GM21360 (cell line): ENCODE measurements around the gene SPRED2.

Experiments
- ATAC-seq: cut with Tn5 transposase; IDR thresholded peaks from one replicate; pipeline ENCODE4 v1.9.1; 2021; ENCODE audit warnings: mild to moderate bottlenecking, moderate library complexity; ENCODE audit not compliant: unreplicated experiment

SPRED2 gene

DNA sequence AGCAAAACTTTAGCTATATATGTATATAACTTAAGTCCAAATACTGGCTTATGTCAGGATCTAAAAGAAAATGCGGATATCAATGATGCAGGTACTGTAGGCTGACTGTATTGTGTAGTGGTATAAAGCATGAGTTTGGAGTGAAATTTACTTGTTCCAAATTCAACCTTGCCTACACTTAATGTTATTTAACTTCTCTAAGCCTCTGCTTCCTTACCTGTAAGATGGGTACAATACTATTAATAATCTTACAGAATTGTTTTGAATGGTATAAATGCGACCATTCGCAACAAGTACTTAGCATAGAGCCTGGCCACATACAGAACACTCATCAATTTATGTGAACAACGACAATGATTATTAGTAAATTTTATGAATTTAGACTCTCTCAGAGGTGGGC, 62.4 kb downstream of the SPRED2 start:
- ATAC-seq, result no peak

DNA sequence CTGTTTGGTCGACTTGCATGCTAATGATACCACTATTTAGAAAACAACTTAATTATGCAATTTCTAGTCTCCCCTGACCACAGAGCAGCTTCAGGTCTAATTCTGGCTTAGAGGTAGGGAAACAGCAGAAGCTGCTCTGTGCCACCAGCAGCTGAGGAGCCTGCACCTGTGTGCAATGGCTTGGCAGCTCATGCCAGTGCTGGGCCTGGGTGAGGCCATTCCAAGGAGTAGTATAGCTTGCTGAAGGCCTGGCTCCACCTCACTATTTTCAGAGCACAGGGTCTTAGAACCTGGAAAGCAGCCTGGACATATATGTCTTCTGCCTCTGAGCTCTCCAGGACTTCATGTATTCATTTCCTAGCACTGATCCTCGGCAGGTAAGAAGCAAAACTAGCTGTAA, 62.8 kb downstream of the SPRED2 start:
- no peak for ATAC-seq

DNA sequence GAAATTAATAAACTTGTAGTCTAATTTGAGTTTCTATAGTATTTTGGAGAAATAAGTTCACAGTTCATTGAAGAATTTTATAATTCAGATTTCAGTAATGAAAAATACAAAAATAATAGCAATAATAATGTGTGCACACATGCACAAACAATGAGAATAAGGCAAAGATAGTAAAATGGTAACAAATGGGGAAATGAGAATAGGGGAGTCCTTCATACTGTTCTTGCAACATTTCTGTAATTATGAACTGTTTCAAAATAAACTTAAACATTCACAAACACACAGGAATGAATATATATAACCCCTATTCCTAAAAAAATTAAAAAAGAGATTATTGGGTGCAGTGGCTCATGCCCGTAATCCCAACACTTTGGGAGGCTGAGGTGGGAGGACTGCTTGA, 63.9 kb downstream of the SPRED2 start:
- ATAC-seq, result no peak

DNA sequence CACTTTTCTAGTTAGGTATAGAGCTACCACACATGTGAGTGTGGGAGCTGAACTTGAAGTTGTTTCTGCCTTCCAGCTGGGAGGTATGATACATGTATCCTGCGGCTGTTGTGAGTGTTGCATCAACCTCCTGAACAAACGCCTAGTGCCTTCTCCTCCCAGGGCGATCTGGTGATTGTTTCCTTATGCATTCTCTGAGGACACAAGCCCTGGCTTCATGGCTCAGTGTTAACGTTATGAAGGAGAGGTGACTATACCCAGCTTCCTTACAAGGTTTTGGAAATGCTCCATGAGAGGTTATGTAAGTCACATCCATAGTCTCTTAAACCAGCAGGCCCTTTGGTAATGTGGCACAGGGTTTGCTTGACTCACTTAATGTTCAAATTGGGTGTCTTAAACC, 64.9 kb downstream of the SPRED2 start:
- no peak for ATAC-seq

DNA sequence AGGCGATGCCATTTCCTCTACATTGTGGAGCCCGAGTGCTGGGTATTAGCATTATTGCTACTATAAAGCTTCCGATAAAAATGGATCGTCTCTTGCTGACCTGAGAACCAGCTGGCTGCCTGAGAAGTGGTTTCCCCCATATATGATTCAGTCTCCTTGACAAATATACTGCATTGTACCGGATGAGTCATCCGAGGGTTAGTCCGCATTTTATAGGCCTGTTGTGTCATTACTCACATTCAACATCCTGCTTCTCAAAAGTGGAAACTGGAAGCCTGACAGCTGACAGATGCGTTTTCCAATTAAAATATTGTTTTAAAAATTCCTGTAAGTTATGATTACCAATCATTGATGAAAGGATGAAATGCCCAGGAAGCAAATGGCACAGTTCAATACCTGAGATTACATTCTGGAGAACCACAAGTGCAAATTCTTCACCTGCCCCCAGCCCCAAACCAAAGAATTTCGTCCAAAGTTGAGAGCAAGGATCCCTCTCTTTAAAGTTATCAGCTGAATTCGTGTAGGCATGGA, 65.7 kb downstream of the SPRED2 start:
- ATAC-seq, result peak; percentile 61

DNA sequence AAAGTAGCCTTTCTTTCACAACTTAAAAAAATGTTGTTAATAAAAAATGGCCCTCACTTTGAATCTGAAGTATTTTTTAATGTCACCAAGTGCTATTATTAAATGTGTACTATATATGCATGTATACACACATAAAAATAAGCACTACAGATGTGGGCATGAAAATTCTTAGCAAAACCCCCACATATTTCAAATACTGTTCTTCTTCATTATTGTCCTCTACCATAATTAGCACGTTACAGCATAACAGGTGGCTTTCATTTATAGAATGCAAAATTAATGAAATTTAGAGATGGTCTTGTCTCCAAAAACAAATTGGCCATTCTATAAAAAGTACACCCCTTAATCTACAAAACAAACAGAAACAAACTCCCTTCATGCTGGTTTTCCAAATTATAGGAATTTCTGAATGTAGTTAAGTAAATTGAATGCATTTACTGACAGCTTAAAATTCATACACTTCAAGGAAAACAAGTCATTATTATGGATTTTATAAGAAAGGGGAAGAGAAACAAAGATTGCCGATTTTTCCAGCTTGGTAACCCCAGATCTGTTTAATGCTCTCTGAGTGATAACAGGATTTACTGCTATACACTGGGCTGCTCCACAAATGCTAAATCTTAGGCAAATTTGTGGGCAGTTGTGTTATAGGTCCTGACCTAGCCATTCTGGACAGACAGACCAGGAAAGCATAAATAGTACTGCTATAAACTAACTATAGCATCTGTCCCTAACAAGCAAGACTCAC, 67.2 kb downstream of the SPRED2 start:
- ATAC-seq, result no peak

DNA sequence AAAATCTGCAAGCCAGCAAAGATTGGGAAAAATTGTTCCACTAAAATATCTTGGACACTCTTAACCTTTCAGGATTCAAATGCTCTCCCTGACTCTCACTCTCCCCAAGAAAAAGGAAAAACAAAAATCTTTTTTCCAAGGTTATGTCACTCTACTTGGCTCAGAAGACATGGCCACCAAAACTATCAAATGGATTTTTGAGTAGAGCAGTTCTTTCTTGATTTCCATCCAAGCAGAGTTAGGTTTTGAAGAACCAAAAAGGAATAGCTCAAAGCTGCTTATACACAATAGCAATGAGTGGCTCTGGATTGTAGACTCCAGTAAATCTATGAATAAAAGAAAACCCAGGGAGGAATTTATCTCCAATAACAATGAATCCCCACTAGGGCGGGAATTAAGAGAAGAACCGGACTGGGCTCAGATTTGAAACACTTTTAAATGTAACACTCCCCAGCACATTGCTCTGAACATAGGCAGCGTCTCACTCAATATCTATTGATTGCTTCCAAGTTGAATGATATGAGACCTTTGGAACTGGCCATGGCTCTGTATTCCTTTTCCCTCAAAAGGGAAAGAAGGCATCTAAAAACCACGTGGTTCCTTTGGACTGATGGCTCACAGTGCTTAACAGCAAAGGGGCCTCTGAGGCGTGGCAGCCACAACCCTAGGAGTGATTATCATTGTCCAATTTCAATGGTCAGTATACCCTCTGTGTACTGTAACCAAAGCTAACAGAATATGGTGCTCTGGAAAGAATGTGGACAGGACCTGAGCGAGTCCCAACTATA, 68.3 kb downstream of the SPRED2 start:
- ATAC-seq, result no peak

DNA sequence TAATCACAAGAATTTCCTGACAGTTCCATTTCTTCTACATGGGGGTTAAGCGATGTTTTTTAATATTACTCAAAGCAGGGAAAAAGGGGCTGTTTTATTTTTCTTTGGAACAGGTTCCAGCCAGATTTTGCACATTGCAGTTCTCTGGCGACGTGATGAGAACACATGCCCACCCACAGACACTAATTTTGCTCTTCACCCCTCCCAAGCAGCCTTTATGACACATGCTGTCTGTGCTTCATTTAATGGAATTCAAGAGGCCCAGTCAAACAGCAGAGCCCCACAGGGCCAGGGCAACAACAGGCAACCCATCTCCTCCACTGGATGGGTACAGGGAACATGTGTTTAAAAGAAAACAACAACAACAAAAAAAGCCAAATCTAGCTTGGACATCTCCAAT, 70.8 kb downstream of the SPRED2 start:
- no peak for ATAC-seq

DNA sequence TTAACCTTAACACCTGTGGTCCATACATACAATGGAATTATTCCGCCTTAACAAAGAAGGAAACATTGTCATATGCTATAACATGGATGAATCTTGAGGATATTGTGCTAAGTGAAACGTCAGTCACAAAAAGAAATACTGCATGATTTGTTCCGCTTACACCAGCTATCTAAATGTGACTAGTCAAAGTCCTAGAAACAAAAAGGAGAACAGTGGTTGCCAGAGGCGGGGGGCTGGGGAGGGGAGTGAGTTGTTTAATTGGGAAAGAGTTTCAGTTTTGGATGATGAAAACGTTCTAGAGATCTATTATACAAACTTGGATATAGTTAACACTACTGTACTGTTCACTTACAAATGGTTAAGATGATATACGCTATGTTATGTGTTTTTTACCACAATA, 72.0 kb downstream of the SPRED2 start:
- no peak for ATAC-seq

DNA sequence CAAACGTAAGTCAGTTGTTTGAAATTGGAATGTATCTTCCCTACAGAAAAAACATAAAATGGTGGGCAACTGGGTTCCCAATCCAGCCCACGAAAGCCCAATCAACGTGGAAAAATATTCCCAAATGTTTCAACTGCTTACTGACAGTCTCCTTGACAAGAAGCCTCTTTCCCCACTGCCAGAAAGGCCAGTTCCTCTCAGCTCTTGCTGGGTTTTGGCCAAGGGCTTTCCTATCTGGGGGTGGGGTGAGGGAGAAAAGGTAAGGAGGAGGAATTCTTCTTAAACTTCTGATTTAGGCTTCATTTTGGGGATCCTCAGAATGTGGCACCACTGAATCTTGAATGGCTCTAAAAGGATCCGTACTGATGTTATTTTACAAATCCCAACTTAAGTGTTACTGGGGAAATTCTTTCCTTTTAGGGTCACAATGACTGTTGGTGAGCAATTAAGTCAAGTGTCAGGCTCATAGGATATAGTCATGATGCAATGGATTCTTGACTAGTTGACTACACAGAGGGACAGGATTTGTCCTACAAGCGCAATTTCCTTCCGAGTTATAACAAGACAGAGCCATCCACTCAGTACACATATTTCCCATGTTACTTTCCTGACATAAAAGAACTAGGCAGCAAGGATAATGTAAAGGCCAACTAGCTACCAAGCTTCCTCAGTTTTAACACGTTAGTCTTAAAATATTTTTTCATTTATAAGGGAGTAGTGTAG, 73.6 kb downstream of the SPRED2 start:
- ATAC-seq, result no peak

DNA sequence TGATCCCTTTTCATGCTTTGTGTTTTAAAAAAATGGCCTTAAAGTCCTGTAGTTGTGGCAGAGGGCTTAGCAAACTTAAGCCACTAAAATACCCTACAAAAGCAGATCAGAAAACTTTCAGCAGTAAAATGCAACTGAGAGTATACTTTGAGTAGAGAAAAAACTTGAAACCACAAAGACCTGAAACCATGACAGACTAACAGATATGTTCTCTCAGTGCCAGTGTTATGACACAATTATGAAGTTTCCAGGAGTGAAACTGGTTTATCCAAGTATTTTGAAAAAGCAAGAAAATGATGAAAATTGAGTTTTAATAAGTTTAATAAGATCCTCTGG, 74.5 kb downstream of the SPRED2 start:
- ATAC-seq, result peak; percentile 67

DNA sequence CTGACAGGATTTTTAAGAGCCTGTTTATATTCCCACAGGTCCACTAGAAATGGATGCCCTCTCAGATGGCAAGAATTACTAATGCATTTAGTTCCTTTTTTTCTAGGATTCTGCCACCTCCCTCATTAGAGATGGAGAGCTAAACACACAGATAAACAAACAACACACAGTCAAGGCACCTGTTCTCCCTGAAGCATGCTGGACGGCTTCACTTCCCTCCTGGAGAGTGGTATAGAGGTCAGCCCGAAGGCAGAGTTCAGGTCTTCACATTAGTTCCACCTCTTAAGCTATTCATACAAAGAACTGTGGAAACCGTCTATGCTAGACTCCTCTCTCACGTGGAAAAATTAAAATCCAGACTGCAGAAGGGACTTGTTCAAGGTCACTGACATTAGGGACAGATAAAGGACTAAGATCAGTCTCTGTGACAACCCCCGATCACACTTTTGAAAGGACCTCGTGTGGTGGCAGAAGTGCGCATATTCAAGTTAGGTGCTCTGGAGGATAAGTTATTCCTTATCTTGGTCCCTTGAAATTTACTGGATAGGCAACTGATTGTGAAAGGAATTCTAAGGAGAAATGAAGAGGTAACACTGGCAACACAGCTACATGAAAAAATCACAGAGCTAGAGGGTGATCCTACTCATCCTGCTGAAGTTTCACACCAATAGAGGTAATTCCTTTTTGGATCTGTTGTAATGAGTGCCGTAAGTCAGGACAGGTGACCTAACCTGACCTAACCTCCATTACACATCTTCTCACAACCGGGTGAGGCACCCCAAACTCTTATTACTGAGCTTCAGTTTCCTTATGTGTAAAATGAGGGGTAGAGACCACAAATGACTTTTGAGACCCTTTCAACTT, 75.1 kb downstream of the SPRED2 start:
- peak; percentile 38 for ATAC-seq

DNA sequence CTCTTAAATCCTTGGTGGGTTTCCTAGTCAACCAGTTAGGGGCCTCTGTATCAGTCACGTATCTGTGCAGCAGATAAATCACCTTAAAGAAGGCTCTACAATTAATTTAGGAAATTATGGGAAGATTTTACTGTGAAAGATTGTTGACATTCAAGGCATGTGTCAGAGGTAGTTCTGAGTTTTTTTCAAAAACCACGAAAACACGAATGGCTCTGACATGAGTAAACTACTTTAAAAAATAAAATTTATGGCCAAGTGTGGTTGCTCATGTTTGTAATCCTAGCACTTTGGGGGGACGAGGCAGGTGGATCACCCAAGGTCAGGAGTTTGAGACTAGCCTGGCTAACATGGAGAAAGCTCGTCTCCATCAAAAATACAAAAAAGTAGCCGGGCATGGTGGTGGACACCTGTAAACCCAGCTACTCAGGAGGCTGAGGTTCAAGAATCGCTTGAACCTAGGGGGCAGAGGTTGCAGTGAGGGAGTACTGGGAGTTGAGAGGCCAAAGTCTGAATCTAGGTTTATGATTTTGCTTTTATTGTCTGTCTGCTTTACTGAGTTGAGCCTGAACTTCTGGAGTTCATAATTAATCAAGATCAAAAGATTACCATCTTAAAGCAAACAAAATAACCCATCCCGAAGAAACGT, 77.1 kb downstream of the SPRED2 start:
- no peak for ATAC-seq

DNA sequence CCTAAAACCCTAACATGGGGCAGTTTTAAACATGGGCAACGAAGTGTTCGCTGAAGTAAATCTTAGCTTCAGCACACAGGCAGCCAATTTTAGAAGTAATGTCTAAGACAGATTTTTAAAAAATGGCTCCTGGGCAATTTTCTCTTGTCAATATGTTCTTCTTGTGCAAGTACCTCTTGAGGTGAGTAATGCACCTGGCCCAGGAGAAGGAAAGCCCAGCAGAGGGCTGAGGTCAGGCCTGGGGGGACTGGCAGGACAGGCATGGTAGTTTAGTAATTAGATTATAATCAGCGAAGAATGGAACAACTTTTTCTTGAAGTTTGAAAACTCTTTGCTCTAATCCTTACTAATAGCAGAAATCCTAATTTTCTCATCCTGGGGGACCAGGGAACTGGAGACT, 77.6 kb downstream of the SPRED2 start:
- no peak for ATAC-seq

DNA sequence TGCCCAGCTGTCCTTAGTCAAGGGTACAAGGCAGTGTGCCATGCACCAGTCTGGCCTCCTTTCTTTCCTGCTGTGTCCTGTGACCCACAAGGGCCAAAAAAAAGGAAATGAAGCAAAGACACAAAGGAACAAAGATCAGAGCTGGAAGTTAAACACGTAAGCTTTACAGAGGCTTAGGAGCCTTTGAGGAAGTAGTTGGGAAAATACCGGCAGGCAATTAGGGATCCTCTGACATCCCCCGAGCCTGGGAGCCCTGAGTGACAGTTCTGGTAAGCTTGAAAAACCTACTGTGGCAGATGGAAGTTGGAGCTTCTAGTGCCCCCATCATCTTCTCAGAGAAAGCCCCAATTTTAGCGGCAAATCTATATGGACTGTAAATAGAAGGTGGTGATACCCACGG, 78.5 kb downstream of the SPRED2 start:
- no peak for ATAC-seq

DNA sequence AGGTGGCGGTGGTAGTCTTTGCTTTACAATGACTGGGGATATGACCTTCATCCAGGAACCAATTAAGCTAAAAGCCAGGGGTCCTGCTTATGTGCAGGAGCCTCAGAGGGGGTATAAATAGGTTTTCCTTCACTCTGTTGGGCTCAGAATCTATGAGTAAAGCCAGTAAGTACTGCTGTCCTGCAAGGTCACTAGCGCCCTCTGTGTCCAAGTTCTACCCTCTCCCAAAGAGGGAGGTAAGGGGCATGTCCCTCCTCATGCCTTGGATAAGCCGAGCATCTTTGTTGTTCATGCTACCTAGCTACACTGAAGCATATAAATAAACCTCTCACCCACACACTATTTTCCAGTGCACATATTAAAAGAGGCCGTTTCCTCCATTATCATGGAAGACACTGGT, 79.4 kb downstream of the SPRED2 start:
- no peak for ATAC-seq

DNA sequence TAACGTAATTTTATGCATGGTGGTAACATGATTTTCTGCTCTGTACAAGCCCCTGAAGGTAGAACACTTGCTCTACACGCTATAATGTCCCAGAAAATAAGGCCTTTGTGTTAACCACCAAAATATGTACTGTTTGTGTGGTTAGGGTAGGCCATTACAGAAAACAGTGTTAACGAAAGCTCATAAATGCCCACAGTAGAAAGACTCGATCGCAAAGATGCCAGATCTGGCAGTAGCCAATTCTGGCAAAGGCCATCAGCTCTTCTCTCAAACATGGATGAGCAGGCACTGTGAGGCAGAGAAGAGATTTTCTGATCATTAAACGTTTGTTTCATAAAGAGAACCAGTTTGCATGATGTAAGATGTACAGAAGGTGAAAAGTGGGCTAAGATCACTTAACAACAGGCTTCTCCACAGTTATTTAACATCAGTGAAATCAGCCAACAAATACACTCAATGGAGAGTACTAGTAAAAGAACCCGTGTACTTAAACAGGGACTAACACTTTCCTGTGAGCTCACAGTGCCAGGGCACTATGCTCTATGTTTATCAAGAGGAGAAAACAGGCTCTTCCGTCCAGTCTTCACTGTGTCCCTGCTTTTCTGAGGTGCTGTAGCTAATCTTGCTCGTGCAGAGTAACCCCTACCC, 80.3 kb downstream of the SPRED2 start:
- ATAC-seq, result no peak

DNA sequence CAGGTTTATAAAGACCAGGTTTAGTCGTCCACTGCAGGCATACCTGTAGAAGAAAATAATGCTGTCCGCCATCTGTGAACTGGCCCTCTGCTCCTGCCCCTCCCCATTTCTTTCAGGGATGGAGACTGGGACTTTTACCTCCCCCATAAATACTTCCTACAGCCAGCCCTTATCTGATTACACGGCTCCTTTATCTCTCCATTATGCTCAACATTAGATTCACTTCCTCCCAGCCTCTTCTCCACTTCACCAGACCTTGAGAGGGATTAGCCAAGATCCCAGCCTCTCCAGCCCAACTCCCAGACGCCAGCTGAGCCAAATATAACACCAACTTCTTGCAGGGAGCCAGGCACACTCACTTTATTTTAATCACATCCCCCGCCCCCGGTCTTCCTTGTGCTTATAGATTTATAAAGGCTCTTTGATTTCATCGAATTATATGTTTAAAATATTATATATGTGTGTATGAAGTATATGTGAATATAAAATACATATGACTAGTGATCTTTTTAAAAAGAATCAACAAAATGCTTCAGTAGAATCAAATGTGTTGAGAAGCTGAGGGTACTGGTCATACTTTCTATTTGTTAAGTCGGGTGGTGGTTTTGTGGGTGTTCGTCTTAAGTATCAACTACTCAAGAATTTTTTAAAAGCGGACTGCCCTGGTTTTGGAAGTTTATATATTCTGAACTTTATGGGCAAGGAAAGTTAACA, 81.0 kb downstream of the SPRED2 start:
- ATAC-seq, result no peak

DNA sequence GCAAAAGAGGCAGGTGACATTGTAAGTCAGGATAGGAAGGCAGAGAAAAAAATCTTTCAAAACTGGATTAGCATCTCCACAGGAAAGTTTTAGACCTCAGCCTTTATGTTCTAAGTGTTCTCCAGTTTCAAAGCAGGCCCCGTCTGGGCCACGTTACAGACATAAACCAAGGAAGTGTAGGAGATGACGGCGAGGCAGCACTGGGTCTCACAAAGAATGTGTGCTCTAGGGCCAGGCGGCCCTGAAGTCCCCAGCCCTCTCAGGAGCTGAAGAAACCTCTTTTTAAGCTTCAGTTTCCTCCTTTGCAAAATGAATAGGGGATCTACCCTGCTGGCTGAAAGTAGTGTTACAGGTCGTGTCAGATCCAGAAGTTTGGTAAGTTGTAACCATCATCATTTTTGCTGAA, 81.7 kb downstream of the SPRED2 start:
- no peak for ATAC-seq
